Nephron (organoid): Measurements from ENCODE around the gene ZDHHC15.
"Not testable (repeated sequence)": the region's sequence is repeated elsewhere in the genome, so short reads cannot be mapped to it uniquely, and the experiment has no call there.

Experiments
- H3K27ac Mint-ChIP-seq, 3 experiments: 2 replicates each; pipeline ENCODE4 v1.8.0; 2020; ENCODE audit warnings: mixed read lengths in 3 of 3, mild to moderate bottlenecking in 2 of 3, moderate library complexity in 1 of 3
- H3K27me3 Mint-ChIP-seq: 2 replicates; pipeline ENCODE4 v1.8.0; 2021; ENCODE audit warnings: low read depth, mild to moderate bottlenecking, moderate library complexity, mixed read lengths
- H3K36me3 Mint-ChIP-seq: 2 replicates; pipeline ENCODE4 v1.8.0; 2020; ENCODE audit warnings: low read depth, mixed read lengths
- H3K4me1 Mint-ChIP-seq: 2 replicates; pipeline ENCODE4 v1.8.0; 2020; ENCODE audit warnings: mixed read lengths
- H3K4me3 Mint-ChIP-seq, 3 experiments: 2 replicates each; pipeline ENCODE4 v1.8.0; 2020; ENCODE audit warnings: mild to moderate bottlenecking in 3 of 3, mixed read lengths in 3 of 3, moderate library complexity in 2 of 3
- H3K9me3 Mint-ChIP-seq: 2 replicates; pipeline ENCODE4 v1.8.0; 2020; ENCODE audit warnings: mixed read lengths
- CTCF ChIP-seq, 3 experiments: fragments of 200-600 bp; sonication (generic); IDR thresholded peaks; one replicate each; pipeline ENCODE4 v1.5.0; 2021; ENCODE audit warnings: antibody characterized with exemption in 3 of 3; ENCODE audit not compliant: unreplicated experiment in 3 of 3

ZDHHC15 gene

GRCh38 chrX:75361788-75362187 lies 161.0 kb downstream of the ZDHHC15 start:
- no peak overlapping the region for H3K27ac Mint-ChIP-seq
- H3K36me3 Mint-ChIP-seq: no peaks in the 10 kb centered on the region
- no peaks in the 10 kb centered on the region for H3K27me3 Mint-ChIP-seq
- TF ChIP-seq CTCF (IDR thresholded peaks at IDR 0.05; ENCODE audit: unreplicated experiment in 3 of 3): no peak
- no peak overlapping the region for H3K4me3 Mint-ChIP-seq
- H3K9me3 Mint-ChIP-seq: peaks cover 20% of the 10 kb centered on the region
- no peaks in the 10 kb centered on the region for H3K4me1 Mint-ChIP-seq

- H3K27me3 Mint-ChIP-seq, H3K4me3 Mint-ChIP-seq, H3K36me3 Mint-ChIP-seq, H3K4me1 Mint-ChIP-seq, H3K27ac Mint-ChIP-seq: not testable (repeated sequence)
- H3K9me3 Mint-ChIP-seq: peaks cover 61% of the 10 kb centered on the region
Measured at GRCh38 chrX:75348601-75349000, 174.2 kb downstream of the ZDHHC15 start.

GRCh38 chrX:75337525-75337924 lies 185.3 kb downstream of the ZDHHC15 start:
- no peaks in the 10 kb centered on the region for H3K27me3 Mint-ChIP-seq
- H3K36me3 Mint-ChIP-seq: peaks cover 30% of the 10 kb centered on the region
- no peak for TF ChIP-seq CTCF (IDR thresholded peaks at IDR 0.05; ENCODE audit: unreplicated experiment in 3 of 3)
- no peak overlapping the region for H3K4me3 Mint-ChIP-seq
- H3K9me3 Mint-ChIP-seq: peaks cover 16% of the 10 kb centered on the region
- no peaks in the 10 kb centered on the region for H3K4me1 Mint-ChIP-seq
- H3K27ac Mint-ChIP-seq: no peak overlapping the region

GRCh38 chrX:75335127-75335458 lies 187.7 kb downstream of the ZDHHC15 start:
- H3K4me1 Mint-ChIP-seq: no peaks in the 10 kb centered on the region
- no peak overlapping the region for H3K27ac Mint-ChIP-seq
- no peak overlapping the region for H3K4me3 Mint-ChIP-seq
- H3K9me3 Mint-ChIP-seq: peaks cover 36% of the 10 kb centered on the region
- H3K27me3 Mint-ChIP-seq: no peaks in the 10 kb centered on the region
- no peak for TF ChIP-seq CTCF (IDR thresholded peaks at IDR 0.05; ENCODE audit: unreplicated experiment in 3 of 3)
- H3K36me3 Mint-ChIP-seq: peaks cover 55% of the 10 kb centered on the region

- Mint-ChIP-seq H3K36me3 (peaks cover 60% of the 10 kb centered on the region), H3K9me3 (peaks cover 40% of the 10 kb centered on the region)
- not testable (repeated sequence) for H3K4me1 Mint-ChIP-seq, H3K27me3 Mint-ChIP-seq, H3K27ac Mint-ChIP-seq, H3K4me3 Mint-ChIP-seq
Measured at GRCh38 chrX:75334407-75335126, 188.3 kb downstream of the ZDHHC15 start.

- TF ChIP-seq CTCF (IDR thresholded peaks at IDR 0.05; ENCODE audit: unreplicated experiment in 3 of 3): no peak
- Mint-ChIP-seq H3K27ac (no peak overlapping the region), H3K9me3 (peaks cover 57% of the 10 kb centered on the region)
Measured at GRCh38 chrX:75327607-75328006, 195.2 kb downstream of the ZDHHC15 start.

More at GRCh38 chrX:75327607-75328006, 195.2 kb downstream of the ZDHHC15 start:
- Mint-ChIP-seq H3K4me3 (no peak overlapping the region), H3K36me3 (peaks cover 80% of the 10 kb centered on the region), H3K4me1 (no peaks in the 10 kb centered on the region), H3K27me3 (no peaks in the 10 kb centered on the region)
